B cell (primary cell): ENCODE data around the gene CTBP2. TPM values are rescaled to one million over a fixed set of nuclear protein-coding genes. Genes with fewer than 3 reads are reported as not detected.

Experiments used
- ATAC-seq: fragments of 200-7000 bp; cut with Tn5 transposase; one replicate; pipeline ENCODE4 v1.10.0; 2021; ENCODE audit warnings: low read depth, mild to moderate bottlenecking, moderate number of reproducible peaks, moderate library complexity
- CTCF ChIA-PET: fragments of 350-600 bp; sonication (Branson Sonifier 250); formaldehyde crosslinking; loops from one replicate; lab custom pipeline; 2021; ENCODE audit warnings: antibody characterized with exemption, inconsistent platforms; lab: Charles Lee
- POLR2A ChIA-PET: fragments of 350-600 bp; sonication (Branson Sonifier 250); formaldehyde crosslinking; loops from one replicate; lab custom pipeline; 2021; ENCODE audit warnings: antibody characterized with exemption; lab: Charles Lee
- DNase-seq: peaks from one replicate; pipeline ENCODE4 v3.0.0; 2013
- H2AFZ ChIP-seq: 2 replicates; pipeline ENCODE4 v1.6.1; 2012; ENCODE audit warnings: mild to moderate bottlenecking, low read depth, low read length; ENCODE audit not compliant: insufficient read depth, poor library complexity, severe bottlenecking
- H3K27ac ChIP-seq, 2 donors: 1 replicate in 1 of 2; 2 replicates in 1 of 2; pipeline ENCODE4 v1.5.1; 2012 to 2013; ENCODE audit warnings: low read length in 2 of 2, mild to moderate bottlenecking in 2 of 2, moderate library complexity in 1 of 2
- H3K27me3 ChIP-seq, 4 experiments: fragments of 200-600 bp in 1 of 4; sonication (generic) in 1 of 4; replicated peaks in 1 of 4; 1 replicate in 2 of 4; 2 replicates in 2 of 4; pipeline versions ENCODE4 v1.6.1 to v1.7.0; 2013 to 2016; ENCODE audit warnings: low read length in 3 of 4, mild to moderate bottlenecking in 2 of 4, mixed read lengths in 1 of 4, moderate library complexity in 1 of 4; ENCODE audit not compliant: insufficient read depth in 4 of 4, control insufficient read depth in 3 of 4; ENCODE audit errors: control extremely low read depth in 1 of 4
- H3K36me3 ChIP-seq, 2 experiments: replicated peaks in 1 of 2; 1 replicate in 1 of 2; 2 replicates in 1 of 2; pipeline versions ENCODE4 v1.6.1 to v1.7.1; 2013; ENCODE audit warnings: low read length in 1 of 2; ENCODE audit not compliant: insufficient read depth in 2 of 2, control insufficient read depth in 1 of 2; ENCODE audit errors: control extremely low read depth in 1 of 2, extremely low read depth in 1 of 2
- H3K4me1 ChIP-seq, 2 donors: fragments of 200-600 bp in 1 of 2; sonication (generic) in 1 of 2; 1 replicate in 1 of 2; 2 replicates in 1 of 2; pipeline versions ENCODE4 v1.5.1 to v1.6.1; 2013 to 2017; ENCODE audit warnings: low read length in 2 of 2; ENCODE audit not compliant: control insufficient read depth in 2 of 2, insufficient read depth in 2 of 2
- H3K4me2 ChIP-seq: replicated peaks from 2 replicates; pipeline ENCODE3; 2012; ENCODE audit warnings: mild to moderate bottlenecking, low read depth, low read length; ENCODE audit not compliant: poor library complexity, severe bottlenecking
- H3K4me3 ChIP-seq, 5 experiments: fragments of 200-600 bp in 1 of 5; sonication (generic) in 1 of 5; 1 replicate in 3 of 5; 2 replicates in 2 of 5; pipeline versions ENCODE4 v1.5.1 to v1.7.0; 2011 to 2016; ENCODE audit warnings: low read length in 4 of 5, mild to moderate bottlenecking in 4 of 5, low read depth in 2 of 5, control low read depth in 1 of 5, moderate library complexity in 1 of 5; ENCODE audit not compliant: insufficient read depth in 1 of 5; ENCODE audit errors: control extremely low read depth in 1 of 5, extremely low read depth in 1 of 5
- H3K79me2 ChIP-seq: fragments of 200-600 bp; sonication (generic); one replicate; pipeline ENCODE4 v1.6.0; 2016; ENCODE audit warnings: low read length; ENCODE audit not compliant: control insufficient read depth, insufficient read depth
- H3K9ac ChIP-seq: fragments of 200-600 bp; sonication (generic); 2 replicates; pipeline ENCODE4 v1.6.1; 2017; ENCODE audit warnings: mild to moderate bottlenecking, low read length, moderate library complexity
- H3K9me3 ChIP-seq, 3 donors: one replicate each; pipeline versions ENCODE4 v1.6.1 to v1.7.1; 2013; ENCODE audit warnings: low read length in 2 of 3; ENCODE audit not compliant: control insufficient read depth in 2 of 3, insufficient read depth in 1 of 3; ENCODE audit errors: control extremely low read depth in 1 of 3
- H4K20me1 ChIP-seq: 2 replicates; pipeline ENCODE4 v1.6.0; 2012; ENCODE audit warnings: mild to moderate bottlenecking, low read length; ENCODE audit not compliant: insufficient read depth, control insufficient read depth, poor library complexity, severe bottlenecking
- H3K27ac Mint-ChIP-seq: one replicate; pipeline ENCODE4 v1.8.0; 2021; ENCODE audit warnings: mixed read lengths
- H3K27me3 Mint-ChIP-seq: one replicate; pipeline ENCODE4 v1.8.0; 2021; ENCODE audit warnings: mixed read lengths
- H3K4me1 Mint-ChIP-seq: one replicate; pipeline ENCODE4 v1.8.0; 2021; ENCODE audit warnings: mixed read lengths
- H3K4me3 Mint-ChIP-seq: one replicate; pipeline ENCODE4 v1.8.0; 2021; ENCODE audit warnings: mixed read lengths
- H3K9me3 Mint-ChIP-seq: one replicate; pipeline ENCODE4 v1.8.0; 2022; ENCODE audit warnings: mixed read lengths; ENCODE audit not compliant: insufficient read depth
- CTCF ChIP-seq: fragments of 200-600 bp; IDR thresholded peaks from one replicate; pipeline ENCODE4 v1.8.0; 2022; ENCODE audit warnings: antibody characterized with exemption, mild to moderate bottlenecking
- EZH2 ChIP-seq: IDR thresholded peaks from 2 replicates; pipeline ENCODE4 v1.6.1; 2012; ENCODE audit warnings: borderline replicate concordance, low read depth, mild to moderate bottlenecking, moderate library complexity, low read length; ENCODE audit not compliant: insufficient read depth, poor library complexity, severe bottlenecking
- WGBS: methylation state at CpG from one replicate; pipeline ENCODE4 v1.1.5; 2013; ENCODE audit warnings: missing lambda C conversion rate; ENCODE audit not compliant: insufficient coverage; 5-methylcytosine and 5-hydroxymethylcytosine counted together
- intact Hi-C: fragments of 100-400 bp; cut with micrococcal nuclease; formaldehyde crosslinking; loops from one replicate; pipeline ENCODE4 v1.10.0; 2022
- polyA plus RNA-seq: library from polyadenylated mRNA; depleted of rRNA; stranded (reverse); fragments of >200 nt; gene quantifications from 2 replicates; pipeline ENCODE4 v1.2.3, GENCODE V29; 2012
- total RNA-seq, 2 donors: library from RNA; stranded (reverse); fragments of 120-200 nt in 1 of 2; gene quantifications; 1 replicate in 1 of 2; 2 replicates in 1 of 2; pipeline versions ENCODE4 v1.2.3 to v1.2.4, GENCODE V29; 2013 to 2022

Gene CTBP2
- total and polyA plus RNA-seq, 2 donors (not counting 1 experiment from before 2014, with no cell fraction given): 0.39 to 0.85 TPM

- WGBS: 89% methylated on average over 9 of the region's 12 CpGs
- DNase-seq (no peak), ATAC-seq (no peak)
- H4K20me1 ChIP-seq: no peaks in the 10 kb centered on the region
- no peak for TF ChIP-seq CTCF
- TF ChIP-seq EZH2: no peak
- Mint-ChIP-seq H3K4me3 (no peak overlapping the region), H3K4me1 (peaks cover 21% of the 10 kb centered on the region), H3K27ac (no peak overlapping the region), H3K9me3 (no peaks in the 10 kb centered on the region), H3K27me3 (peaks cover 56% of the 10 kb centered on the region)
- H3K27ac ChIP-seq: no peak overlapping the region
- H3K4me2 ChIP-seq: no peak overlapping the region
- peaks cover 0 to 1% (median 0%) of the 10 kb centered on the region in 3 donors for H3K9me3 ChIP-seq
- peaks cover 21 to 22% of the 10 kb centered on the region in 2 donors for H3K4me1 ChIP-seq
- H3K27me3 ChIP-seq: peaks cover 0 to 41% (median 12%) of the 10 kb centered on the region in 4 experiments
- H3K79me2 ChIP-seq: no peaks in the 10 kb centered on the region
- no peak overlapping the region for H2AFZ ChIP-seq
- H3K9ac ChIP-seq: no peak overlapping the region
- H3K36me3 ChIP-seq: no peaks in the 10 kb centered on the region
- ChIA-PET POLR2A (no interaction called here), CTCF (no interaction called here)
- intact Hi-C loops: no loop called here
- no peak overlapping the region for H3K4me3 ChIP-seq
These were observed 18.4 kb downstream of the CTBP2 start for GRCh38 chr10:125141860-125142484.

GRCh38 chr10:125141150-125141859 lies 19.1 kb downstream of the CTBP2 start:
- Histone ChIP-seq H3K27ac (no peak overlapping the region), H3K4me1 (peaks cover 15 to 16% of the 10 kb centered on the region in 2 donors), H3K4me2 (no peak overlapping the region), H3K79me2 (peaks cover 2% of the 10 kb centered on the region), H3K27me3 (peaks cover 0 to 39% (median 10%) of the 10 kb centered on the region in 4 experiments), H3K9ac (no peak overlapping the region), H3K36me3 (no peaks in the 10 kb centered on the region), H4K20me1 (no peaks in the 10 kb centered on the region), H3K9me3 (no peaks in the 10 kb centered on the region), H2AFZ (no peak overlapping the region), H3K4me3 (no peak overlapping the region)
- DNase-seq: no peak
- no peak overlapping the region for H3K27ac Mint-ChIP-seq
- intact Hi-C loops: no loop called here
- POLR2A ChIA-PET: no interaction called here
- H3K27me3 Mint-ChIP-seq: peaks cover 56% of the 10 kb centered on the region
- H3K4me3 Mint-ChIP-seq: no peak overlapping the region
- H3K4me1 Mint-ChIP-seq: peaks cover 16% of the 10 kb centered on the region
- ATAC-seq: no peak
- TF ChIP-seq EZH2 (no peak), CTCF (no peak)
- CTCF ChIA-PET: no interaction called here
- H3K9me3 Mint-ChIP-seq: no peaks in the 10 kb centered on the region
- 89% methylated on average over 12 of the region's 16 CpGs for WGBS
